GM18907 (cell line): ENCODE results near the gene GUSB.

ENCODE experiments used
- ATAC-seq: cut with Tn5 transposase; IDR thresholded peaks from one replicate; pipeline ENCODE4 v1.9.1; 2021; ENCODE audit warnings: mild to moderate bottlenecking, moderate library complexity; ENCODE audit not compliant: unreplicated experiment

The GUSB gene

GRCh38 chr7:65931685-65932084, 50.3 kb downstream of the GUSB start:
- no peak for ATAC-seq

- ATAC-seq, result no peak
These were observed 54.2 kb downstream of the GUSB start for GRCh38 chr7:65927489-65928448.

- no peak for ATAC-seq
These were observed 55.4 kb downstream of the GUSB start for GRCh38 chr7:65926588-65926987.

- no peak for ATAC-seq
These were observed 57.0 kb downstream of the GUSB start for GRCh38 chr7:65925040-65925439.

- ATAC-seq, result no peak
These were observed 57.8 kb downstream of the GUSB start for GRCh38 chr7:65924193-65924592.

GRCh38 chr7:65923316-65923715, 58.7 kb downstream of the GUSB start:
- ATAC-seq, result no peak

- ATAC-seq, result no peak
These were observed 65.9 kb downstream of the GUSB start for GRCh38 chr7:65915921-65916657.

DNA sequence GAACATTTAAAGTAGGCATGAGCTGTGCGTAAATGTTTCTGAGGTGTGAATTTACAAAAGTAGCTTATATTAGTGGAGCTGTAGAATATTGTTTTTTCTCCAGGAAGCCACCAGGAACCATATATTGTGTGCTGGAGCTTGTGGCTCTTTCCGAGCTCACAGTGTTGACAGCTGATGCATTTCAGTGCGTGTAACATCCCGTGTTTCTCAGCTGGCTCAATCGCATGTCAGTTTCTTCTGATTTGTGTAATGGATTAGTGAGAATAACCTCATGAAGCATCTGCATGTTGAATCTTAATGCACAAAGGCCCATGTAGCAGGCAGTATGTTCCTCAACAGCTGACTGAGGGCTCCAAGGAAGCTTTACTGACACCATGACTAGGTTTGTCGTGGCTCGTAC, 69.8 kb downstream of the GUSB start:
- ATAC-seq, result no peak
